Endothelial cell of umbilical vein (primary cell): ENCODE measurements around the gene NUDT3. TPM values are rescaled to one million over a fixed set of nuclear protein-coding genes. Genes with fewer than 3 reads are reported as not detected.

Experiments used
- BruUV-seq: library from RNA; stranded (reverse); fragments of 400-500 nt; replicated peaks from 2 replicates; lab custom pipeline; 2021; lab: Mats Ljungman, UMichigan
- CTCF ChIA-PET: fragments of 300-600, 350-600 bp; sonication (Branson Sonifier 250); formaldehyde crosslinking; loops from one replicate; lab custom pipeline; 2021; ENCODE audit warnings: antibody characterized with exemption, inconsistent platforms; lab: Charles Lee
- POLR2A ChIA-PET: fragments of 300-600, 350-600 bp; sonication (Branson Sonifier 250); formaldehyde crosslinking; loops from one replicate; lab custom pipeline; 2021; ENCODE audit warnings: antibody characterized with exemption, inconsistent platforms; lab: Charles Lee
- DNase-seq: peaks from one replicate; pipeline ENCODE4 v3.0.0-alpha.2; 2011; ENCODE audit warnings: low read depth, low spot score
- FAIRE-seq: peaks from 2 replicates; lab custom pipeline; 2011; peaks lifted over from hg19 to GRCh38; lab: Jason Lieb, UNC
- H2AFZ ChIP-seq: 2 replicates; pipeline ENCODE4 v1.6.0; 2012; ENCODE audit warnings: low read depth, low read length, control low read depth, inconsistent platforms
- H3K27ac ChIP-seq: 2 replicates; pipeline ENCODE4 v1.5.1; 2011; ENCODE audit warnings: low read depth, mild to moderate bottlenecking, control low read depth, low read length, moderate library complexity; ENCODE audit not compliant: insufficient read depth
- H3K27me3 ChIP-seq, 2 experiments: 2 replicates each; pipeline versions ENCODE4 v1.6.0 to v1.6.1; 2011; ENCODE audit warnings: low read length in 2 of 2, mixed read lengths in 1 of 2; ENCODE audit not compliant: control insufficient read depth in 2 of 2, insufficient read depth in 2 of 2
- H3K36me3 ChIP-seq, 2 experiments: 2 replicates in 1 of 2; 3 replicates in 1 of 2; pipeline ENCODE4 v1.5.1; 2011; ENCODE audit warnings: low read length in 2 of 2, mild to moderate bottlenecking in 1 of 2, moderate library complexity in 1 of 2; ENCODE audit not compliant: control insufficient read depth in 2 of 2, insufficient read depth in 2 of 2; ENCODE audit errors: extremely low read depth in 1 of 2
- H3K4me1 ChIP-seq: 3 replicates; pipeline ENCODE4 v1.5.1; 2011; ENCODE audit warnings: mild to moderate bottlenecking, low read length; ENCODE audit not compliant: control insufficient read depth, insufficient read depth; ENCODE audit errors: extremely low read depth
- H3K4me2 ChIP-seq: 2 replicates; pipeline ENCODE4 v1.6.1; 2011; ENCODE audit warnings: low read length, control low read depth, mixed read lengths; ENCODE audit not compliant: insufficient read depth
- H3K4me3 ChIP-seq, 3 experiments: fragments of 200-600 bp in 1 of 3; sonication (generic), shearing (Covaris generic) in 1 of 3; replicated peaks in 1 of 3; 2 replicates each; pipeline ENCODE4 v1.5.1; 2011 to 2016; ENCODE audit warnings: control low read depth in 3 of 3, low read length in 3 of 3, mild to moderate bottlenecking in 2 of 3, inconsistent platforms in 1 of 3, low read depth in 1 of 3, moderate library complexity in 1 of 3; ENCODE audit not compliant: insufficient read depth in 1 of 3
- H3K79me2 ChIP-seq: 2 replicates; pipeline ENCODE4 v1.6.0; 2012; ENCODE audit warnings: low read length, inconsistent platforms; ENCODE audit not compliant: control insufficient read depth, insufficient read depth
- H3K9ac ChIP-seq: replicated peaks from 2 replicates; pipeline ENCODE3; 2011; ENCODE audit warnings: low read length, control low read depth; ENCODE audit not compliant: insufficient read depth; ENCODE audit errors: extremely low read depth
- H3K9me1 ChIP-seq: replicated peaks from 3 replicates; pipeline ENCODE4 v1.6.0; 2011; ENCODE audit warnings: mild to moderate bottlenecking, low read length; ENCODE audit not compliant: control insufficient read depth, insufficient read depth; ENCODE audit errors: extremely low read depth
- H3K9me3 ChIP-seq: replicated peaks from 2 replicates; pipeline ENCODE4 v1.5.1; 2012; ENCODE audit warnings: low read length, inconsistent platforms; ENCODE audit not compliant: control insufficient read depth, insufficient read depth
- H4K20me1 ChIP-seq: replicated peaks from 2 replicates; pipeline ENCODE3; 2011; ENCODE audit warnings: mild to moderate bottlenecking, low read length; ENCODE audit not compliant: control insufficient read depth, insufficient read depth; ENCODE audit errors: extremely low read depth
- EZH2 ChIP-seq: IDR thresholded peaks from 2 replicates; pipeline ENCODE4 v1.6.1; 2012; ENCODE audit warnings: borderline replicate concordance, low read depth, mild to moderate bottlenecking, moderate library complexity, low read length, inconsistent platforms; ENCODE audit not compliant: severe bottlenecking
- FOS ChIP-seq: IDR thresholded peaks from 2 replicates; pipeline ENCODE4 v1.6.1; 2011; ENCODE audit warnings: mild to moderate bottlenecking, low read length, moderate library complexity, borderline replicate concordance; ENCODE audit not compliant: insufficient read depth
- GATA2 ChIP-seq: IDR thresholded peaks from 2 replicates; pipeline ENCODE4 v1.7.0; 2011; ENCODE audit warnings: low read depth, mild to moderate bottlenecking, moderate library complexity, mixed read lengths, low read length; ENCODE audit not compliant: insufficient read length, insufficient read depth
- JUN ChIP-seq: IDR thresholded peaks from 2 replicates; pipeline ENCODE4 v1.6.1; 2011; ENCODE audit warnings: borderline replicate concordance, low read depth; ENCODE audit not compliant: insufficient read length, insufficient read depth
- MAX ChIP-seq: IDR thresholded peaks from 2 replicates; pipeline ENCODE4 v1.6.1; 2011; ENCODE audit not compliant: insufficient read depth, insufficient read length
- POLR2A ChIP-seq: IDR thresholded peaks from 2 replicates; pipeline ENCODE4 v1.6.1; 2012; ENCODE audit warnings: low read depth, mild to moderate bottlenecking, control low read depth, low read length
- POLR2AphosphoS5 ChIP-seq: IDR thresholded peaks from 2 replicates; pipeline ENCODE4 v1.6.1; 2012; ENCODE audit warnings: low read depth, mild to moderate bottlenecking, control low read depth, low read length, moderate library complexity; ENCODE audit not compliant: insufficient read depth
- dilution Hi-C: fragments of 300-500 bp; cut with MboI; formaldehyde crosslinking; loops from one replicate; pipeline ENCODE4 v1.15.0; 2019; ENCODE audit warnings: low sequenced_read_pairs; ENCODE audit not compliant: extremely low pct_ligation_motif_present
- intact Hi-C: fragments of 100-400 bp; cut with micrococcal nuclease; formaldehyde crosslinking; loops from one replicate; pipeline ENCODE4 v1.10.0; 2022
- polyA plus RNA-seq, 4 experiments: library from polyadenylated mRNA; depleted of rRNA in 3 of 4; stranded (reverse) in 3 of 4; unstranded in 1 of 4; fragments of >200 nt; gene quantifications; 2 replicates each; pipeline versions ENCODE4 v1.2.1 to v1.2.3, GENCODE V29; 2011 to 2012; ENCODE audit warnings: missing spikeins in 1 of 4
- total RNA-seq: library from RNA; stranded (reverse); gene quantifications from 2 replicates; pipeline ENCODE4 v1.2.3, GENCODE V29; 2021
- TF ChIP-seq, protein P1 (sequence below), 2 donors: IDR thresholded peaks; 1 replicate in 1 of 2; 2 replicates in 1 of 2; pipeline ENCODE4 v1.5.1; 2011; ENCODE audit warnings: low read length in 2 of 2, mild to moderate bottlenecking in 2 of 2, moderate library complexity in 2 of 2, control low read depth in 1 of 2, inconsistent platforms in 1 of 2, low read depth in 1 of 2; ENCODE audit not compliant: insufficient read depth in 1 of 2; ENCODE audit errors: extremely low read depth in 1 of 2

NUDT3 gene
- total and polyA plus RNA-seq, 2 donors (not counting 3 experiments of a cell fraction or from before 2014, with no cell fraction given) = 11.9 to 30.9 TPM

DNA sequence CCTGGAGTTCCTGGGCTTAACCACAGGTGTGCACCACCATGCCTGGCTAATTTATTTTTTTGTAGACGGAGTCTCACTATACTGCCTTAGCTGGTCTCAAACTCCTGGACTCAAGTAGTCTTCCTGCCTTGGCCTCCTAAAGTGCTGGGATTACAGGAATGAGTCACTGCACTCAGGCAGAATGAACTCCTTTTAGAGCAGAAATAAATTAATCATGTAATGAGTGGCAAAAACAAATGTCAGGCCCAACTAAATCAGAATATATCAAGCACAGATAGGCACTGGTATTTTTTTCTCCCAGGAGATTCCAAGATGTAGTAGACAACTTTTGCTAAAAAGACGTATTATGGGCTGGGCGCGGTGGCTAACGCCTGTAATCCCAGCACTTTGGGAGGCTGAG is 30.8 kb upstream of the NUDT3 start:
- H2AFZ ChIP-seq = no peak overlapping the region
- no peaks in the 10 kb centered on the region for H4K20me1 ChIP-seq
- no peak overlapping the region for H3K4me3 ChIP-seq
- POLR2A ChIA-PET = no interaction called here
- no peak overlapping the region for H3K4me2 ChIP-seq
- peaks cover 29 to 33% of the 10 kb centered on the region in 2 experiments for H3K36me3 ChIP-seq
- no peak for FAIRE-seq
- peaks cover 59% of the 10 kb centered on the region for H3K79me2 ChIP-seq
- no peak overlapping the region for H3K27ac ChIP-seq
- H3K4me1 ChIP-seq = peaks cover 15% of the 10 kb centered on the region
- dilution Hi-C loops (no loop called here), intact Hi-C loops (no loop called here)
- no peaks in the 10 kb centered on the region for H3K9me3 ChIP-seq
- no TSS peak for BruUV-seq
- H3K27me3 ChIP-seq = no peaks in the 10 kb centered on the region
- CTCF ChIA-PET = interaction anchor here (1.1 to 3.3 kb wide), 3 partner anchors 8 to 227 kb away, joined by 3 to 17 read pairs (median 15); partner anchors contain the start of gene HMGA1
- H3K9ac ChIP-seq = no peak overlapping the region
- TF ChIP-seq GATA2 (no peak), FOS (peak; percentile 16)
- no peak for DNase-seq
- no peaks in the 10 kb centered on the region for H3K9me1 ChIP-seq

- Histone ChIP-seq H3K9me1 (no peaks in the 10 kb centered on the region), H3K27me3 (no peaks in the 10 kb centered on the region), H3K9ac (no peak overlapping the region), H2AFZ (no peak overlapping the region), H3K4me1 (no peaks in the 10 kb centered on the region), H3K9me3 (no peaks in the 10 kb centered on the region), H3K4me3 (no peak overlapping the region), H4K20me1 (no peaks in the 10 kb centered on the region), H3K27ac (no peak overlapping the region), H3K36me3 (peaks cover 34 to 42% of the 10 kb centered on the region in 2 experiments), H3K4me2 (no peak overlapping the region), H3K79me2 (peaks cover 34% of the 10 kb centered on the region)
- CTCF ChIA-PET = interaction anchor here (1.4 to 8.4 kb wide), 2 partner anchors 170 to 223 kb away, joined by 4 to 278 read pairs; partner anchors contain the start of gene SMIM29
- no peak for FAIRE-seq
- no peak for DNase-seq
- POLR2A ChIA-PET = interaction anchor here (1.9 kb wide), 1 partner anchor 181 kb away, joined by 4 read pairs; the partner anchor contains the start of gene HMGA1
- intact Hi-C loops (no loop called here), dilution Hi-C loops (no loop called here)
- TF ChIP-seq, protein P1, sequence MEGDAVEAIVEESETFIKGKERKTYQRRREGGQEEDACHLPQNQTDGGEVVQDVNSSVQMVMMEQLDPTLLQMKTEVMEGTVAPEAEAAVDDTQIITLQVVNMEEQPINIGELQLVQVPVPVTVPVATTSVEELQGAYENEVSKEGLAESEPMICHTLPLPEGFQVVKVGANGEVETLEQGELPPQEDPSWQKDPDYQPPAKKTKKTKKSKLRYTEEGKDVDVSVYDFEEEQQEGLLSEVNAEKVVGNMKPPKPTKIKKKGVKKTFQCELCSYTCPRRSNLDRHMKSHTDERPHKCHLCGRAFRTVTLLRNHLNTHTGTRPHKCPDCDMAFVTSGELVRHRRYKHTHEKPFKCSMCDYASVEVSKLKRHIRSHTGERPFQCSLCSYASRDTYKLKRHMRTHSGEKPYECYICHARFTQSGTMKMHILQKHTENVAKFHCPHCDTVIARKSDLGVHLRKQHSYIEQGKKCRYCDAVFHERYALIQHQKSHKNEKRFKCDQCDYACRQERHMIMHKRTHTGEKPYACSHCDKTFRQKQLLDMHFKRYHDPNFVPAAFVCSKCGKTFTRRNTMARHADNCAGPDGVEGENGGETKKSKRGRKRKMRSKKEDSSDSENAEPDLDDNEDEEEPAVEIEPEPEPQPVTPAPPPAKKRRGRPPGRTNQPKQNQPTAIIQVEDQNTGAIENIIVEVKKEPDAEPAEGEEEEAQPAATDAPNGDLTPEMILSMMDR (IDR thresholded peaks at IDR 0.05; ENCODE audit: extremely low read depth in 1 of 2, insufficient read depth in 1 of 2, low read depth in 1 of 2, low read length in 2 of 2) = no peak
- no peak for TF ChIP-seq GATA2
- no peak for TF ChIP-seq POLR2A
- TF ChIP-seq EZH2 = no peak
- TF ChIP-seq POLR2AphosphoS5 = no peak
- TF ChIP-seq JUN = no peak
- TF ChIP-seq MAX = no peak
- BruUV-seq = no TSS peak
Measured at GRCh38 chr6:34418367-34418766, 25.9 kb upstream of the NUDT3 start.
